Body of pancreas (tissue), 4 donors: ENCODE data around the gene LRIG1.

Source experiments
- CTCF ChIP-seq, 7 experiments: fragments of 450-650 bp in 4 of 7; fragments of 200-600 bp in 3 of 7; sonication (generic) in 3 of 7; IDR thresholded peaks; one replicate each; pipeline ENCODE4 v1.5.1; 2016 to 2019; ENCODE audit warnings: antibody characterized with exemption in 7 of 7
- POLR2A ChIP-seq, 3 donors: fragments of 450-650 bp; IDR thresholded peaks; one replicate each; pipeline ENCODE4 v1.6.1; 2016; ENCODE audit warnings: antibody characterized with exemption in 3 of 3, mild to moderate bottlenecking in 2 of 3

GRCh38 chr3:66441129-66441528 lies 59.7 kb downstream of the LRIG1 start:
- TF ChIP-seq POLR2A (IDR thresholded peaks at IDR 0.05) (no peak), CTCF (IDR thresholded peaks at IDR 0.05) (no peak)
